ENCODE results near the gene NPY2R. TPM values are rescaled to one million over a fixed set of nuclear protein-coding genes. Genes with fewer than 3 reads are reported as not detected.

The NPY2R gene
- total and polyA plus RNA-seq, 4 donors: 0.04 TPM; not detected in 3

DNA sequence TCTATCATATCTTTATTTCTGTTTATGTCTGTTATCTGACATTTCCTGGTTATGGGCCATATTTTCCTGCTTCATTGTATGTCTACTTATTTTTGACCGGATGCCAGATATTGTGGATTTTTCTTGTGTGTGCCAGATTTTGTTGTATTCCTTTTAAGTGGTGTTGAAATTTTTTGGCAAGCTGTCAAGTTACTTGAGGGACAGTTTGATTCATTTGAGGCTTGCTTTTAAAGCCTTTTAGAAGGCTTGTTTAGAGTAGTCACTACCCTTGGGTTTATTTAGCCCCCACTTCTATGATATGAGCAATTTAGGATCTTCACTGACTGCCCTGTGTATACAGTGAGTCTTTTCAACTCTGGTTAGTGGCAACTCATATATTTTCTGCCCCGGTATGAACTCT lies 29.2 kb upstream of the NPY2R start:
- peaks cover 0 to 2% (median 0%) of the 10 kb centered on the region in 4 donors for H3K27me3 ChIP-seq (ENCODE audit: control insufficient read depth in 4 of 4, insufficient read depth in 4 of 4, low read length in 3 of 4)
- 72% methylated on average over 2 of the region's 2 CpGs for WGBS
- H3K9me3 ChIP-seq (ENCODE audit: control insufficient read depth in 4 of 4, low read length in 3 of 4): no peaks in the 10 kb centered on the region
- no peak for TF ChIP-seq GABPA (IDR thresholded peaks at IDR 0.05 in 1 of 2, conservative IDR thresholded peaks at IDR 0.05 in 1 of 2)
- TF ChIP-seq RXRA (IDR thresholded peaks at IDR 0.05): no peak
- TF ChIP-seq FOXA1 (IDR thresholded peaks at IDR 0.05): no peak
- TF ChIP-seq EGR1 (IDR thresholded peaks at IDR 0.05; ENCODE audit: low read depth in 2 of 2): no peak
- no peak for TF ChIP-seq HNF4G (IDR thresholded peaks at IDR 0.05)
- TF ChIP-seq, protein P1, sequence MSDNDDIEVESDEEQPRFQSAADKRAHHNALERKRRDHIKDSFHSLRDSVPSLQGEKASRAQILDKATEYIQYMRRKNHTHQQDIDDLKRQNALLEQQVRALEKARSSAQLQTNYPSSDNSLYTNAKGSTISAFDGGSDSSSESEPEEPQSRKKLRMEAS (IDR thresholded peaks at IDR 0.05): no peak
- no peaks in the 10 kb centered on the region for H3K36me3 ChIP-seq (ENCODE audit: control insufficient read depth in 4 of 4, insufficient read depth in 3 of 4, low read depth in 1 of 4, low read length in 3 of 4)
- H3K4me1 ChIP-seq (ENCODE audit: control insufficient read depth in 4 of 4, insufficient read depth in 4 of 4, low read length in 3 of 4): no peaks in the 10 kb centered on the region
- H3K4me3 ChIP-seq (ENCODE audit: low read depth in 1 of 3, low read length in 3 of 3): no peak overlapping the region
- H3K9ac ChIP-seq (ENCODE audit: low read depth in 1 of 2, low read length in 2 of 2): no peak overlapping the region
- no peak for DNase-seq (ENCODE audit: low spot score)
- H3K27ac ChIP-seq (ENCODE audit: low read depth in 1 of 2, low read length in 2 of 2): no peak overlapping the region

DNA sequence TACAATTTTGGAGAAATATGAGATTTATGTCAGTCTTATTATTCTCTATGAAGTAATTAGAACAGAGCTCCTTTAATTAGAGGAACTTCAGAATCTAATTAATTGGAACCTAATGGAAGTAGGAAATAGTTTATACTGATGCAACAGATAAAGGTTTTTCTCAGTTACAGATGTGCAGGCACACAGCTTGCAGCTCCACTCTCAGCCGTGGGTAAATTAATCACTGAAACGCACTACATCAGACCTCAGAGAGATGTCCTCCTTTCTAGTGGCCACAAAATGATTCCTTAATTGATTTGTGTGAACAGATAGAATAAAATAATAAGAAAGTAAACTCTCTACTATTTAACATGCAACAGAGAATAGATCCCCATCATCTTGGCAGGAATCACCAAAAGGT lies 21.5 kb upstream of the NPY2R start:
- Histone ChIP-seq H3K27me3 (ENCODE audit: control insufficient read depth in 4 of 4, insufficient read depth in 4 of 4, low read length in 3 of 4) (no peaks in the 10 kb centered on the region), H3K9ac (ENCODE audit: low read depth in 1 of 2, low read length in 2 of 2) (no peak overlapping the region), H3K9me3 (ENCODE audit: control insufficient read depth in 4 of 4, low read length in 3 of 4) (no peaks in the 10 kb centered on the region), H3K36me3 (ENCODE audit: control insufficient read depth in 4 of 4, insufficient read depth in 3 of 4, low read depth in 1 of 4, low read length in 3 of 4) (no peaks in the 10 kb centered on the region), H3K27ac (ENCODE audit: low read depth in 1 of 2, low read length in 2 of 2) (no peak overlapping the region), H3K4me3 (ENCODE audit: low read depth in 1 of 3, low read length in 3 of 3) (no peak overlapping the region), H3K4me1 (ENCODE audit: control insufficient read depth in 4 of 4, insufficient read depth in 4 of 4, low read length in 3 of 4) (no peaks in the 10 kb centered on the region)
- WGBS: 87% methylated on average over 2 of the region's 2 CpGs
- TF ChIP-seq, protein P2, sequence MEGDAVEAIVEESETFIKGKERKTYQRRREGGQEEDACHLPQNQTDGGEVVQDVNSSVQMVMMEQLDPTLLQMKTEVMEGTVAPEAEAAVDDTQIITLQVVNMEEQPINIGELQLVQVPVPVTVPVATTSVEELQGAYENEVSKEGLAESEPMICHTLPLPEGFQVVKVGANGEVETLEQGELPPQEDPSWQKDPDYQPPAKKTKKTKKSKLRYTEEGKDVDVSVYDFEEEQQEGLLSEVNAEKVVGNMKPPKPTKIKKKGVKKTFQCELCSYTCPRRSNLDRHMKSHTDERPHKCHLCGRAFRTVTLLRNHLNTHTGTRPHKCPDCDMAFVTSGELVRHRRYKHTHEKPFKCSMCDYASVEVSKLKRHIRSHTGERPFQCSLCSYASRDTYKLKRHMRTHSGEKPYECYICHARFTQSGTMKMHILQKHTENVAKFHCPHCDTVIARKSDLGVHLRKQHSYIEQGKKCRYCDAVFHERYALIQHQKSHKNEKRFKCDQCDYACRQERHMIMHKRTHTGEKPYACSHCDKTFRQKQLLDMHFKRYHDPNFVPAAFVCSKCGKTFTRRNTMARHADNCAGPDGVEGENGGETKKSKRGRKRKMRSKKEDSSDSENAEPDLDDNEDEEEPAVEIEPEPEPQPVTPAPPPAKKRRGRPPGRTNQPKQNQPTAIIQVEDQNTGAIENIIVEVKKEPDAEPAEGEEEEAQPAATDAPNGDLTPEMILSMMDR (IDR thresholded peaks at IDR 0.05; ENCODE audit: low read depth, low read length, missing input control): no peak
- TF ChIP-seq RXRA (IDR thresholded peaks at IDR 0.05): no peak
- no peak for TF ChIP-seq RAD21 (IDR thresholded peaks at IDR 0.05)
- TF ChIP-seq EGR1 (IDR thresholded peaks at IDR 0.05; ENCODE audit: low read depth in 2 of 2): no peak
- TF ChIP-seq YY1 (IDR thresholded peaks at IDR 0.05): no peak
- TF ChIP-seq, protein P3, sequence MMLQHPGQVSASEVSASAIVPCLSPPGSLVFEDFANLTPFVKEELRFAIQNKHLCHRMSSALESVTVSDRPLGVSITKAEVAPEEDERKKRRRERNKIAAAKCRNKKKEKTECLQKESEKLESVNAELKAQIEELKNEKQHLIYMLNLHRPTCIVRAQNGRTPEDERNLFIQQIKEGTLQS (IDR thresholded peaks at IDR 0.05): no peak
- no peak for TF ChIP-seq TAF1 (conservative IDR thresholded peaks at IDR 0.05)
- no peak for DNase-seq (ENCODE audit: low spot score)

DNA sequence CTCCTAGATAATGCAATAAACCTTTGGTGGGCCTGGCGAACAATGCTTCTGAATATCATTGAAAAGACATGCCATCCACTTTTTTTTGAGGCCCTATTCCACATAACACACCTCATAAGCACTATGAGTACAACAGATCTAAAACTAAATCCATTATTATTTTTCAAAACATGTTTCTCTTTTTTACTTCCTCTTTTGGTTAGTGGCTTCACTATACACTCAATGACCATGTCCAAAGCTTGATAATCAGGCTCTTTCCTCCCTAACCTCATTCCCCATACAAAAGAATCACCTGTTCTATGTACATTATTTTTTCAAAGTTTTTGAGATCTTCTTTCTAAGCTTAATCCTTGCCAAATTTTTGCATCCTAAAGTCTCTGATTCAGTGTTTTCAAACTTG lies 20.4 kb upstream of the NPY2R start:
- TF ChIP-seq YY1 (IDR thresholded peaks at IDR 0.05) (no peak), EGR1 (IDR thresholded peaks at IDR 0.05; ENCODE audit: low read depth in 2 of 2) (no peak), NR2F2 (IDR thresholded peaks at IDR 0.05) (no peak), TAF1 (conservative IDR thresholded peaks at IDR 0.05) (no peak), FOXA1 (IDR thresholded peaks at IDR 0.05) (no peak)
- TF ChIP-seq, protein P4, sequence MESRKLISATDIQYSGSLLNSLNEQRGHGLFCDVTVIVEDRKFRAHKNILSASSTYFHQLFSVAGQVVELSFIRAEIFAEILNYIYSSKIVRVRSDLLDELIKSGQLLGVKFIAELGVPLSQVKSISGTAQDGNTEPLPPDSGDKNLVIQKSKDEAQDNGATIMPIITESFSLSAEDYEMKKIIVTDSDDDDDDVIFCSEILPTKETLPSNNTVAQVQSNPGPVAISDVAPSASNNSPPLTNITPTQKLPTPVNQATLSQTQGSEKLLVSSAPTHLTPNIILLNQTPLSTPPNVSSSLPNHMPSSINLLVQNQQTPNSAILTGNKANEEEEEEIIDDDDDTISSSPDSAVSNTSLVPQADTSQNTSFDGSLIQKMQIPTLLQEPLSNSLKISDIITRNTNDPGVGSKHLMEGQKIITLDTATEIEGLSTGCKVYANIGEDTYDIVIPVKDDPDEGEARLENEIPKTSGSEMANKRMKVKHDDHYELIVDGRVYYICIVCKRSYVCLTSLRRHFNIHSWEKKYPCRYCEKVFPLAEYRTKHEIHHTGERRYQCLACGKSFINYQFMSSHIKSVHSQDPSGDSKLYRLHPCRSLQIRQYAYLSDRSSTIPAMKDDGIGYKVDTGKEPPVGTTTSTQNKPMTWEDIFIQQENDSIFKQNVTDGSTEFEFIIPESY (IDR thresholded peaks at IDR 0.05): no peak
- TF ChIP-seq, protein P5, sequence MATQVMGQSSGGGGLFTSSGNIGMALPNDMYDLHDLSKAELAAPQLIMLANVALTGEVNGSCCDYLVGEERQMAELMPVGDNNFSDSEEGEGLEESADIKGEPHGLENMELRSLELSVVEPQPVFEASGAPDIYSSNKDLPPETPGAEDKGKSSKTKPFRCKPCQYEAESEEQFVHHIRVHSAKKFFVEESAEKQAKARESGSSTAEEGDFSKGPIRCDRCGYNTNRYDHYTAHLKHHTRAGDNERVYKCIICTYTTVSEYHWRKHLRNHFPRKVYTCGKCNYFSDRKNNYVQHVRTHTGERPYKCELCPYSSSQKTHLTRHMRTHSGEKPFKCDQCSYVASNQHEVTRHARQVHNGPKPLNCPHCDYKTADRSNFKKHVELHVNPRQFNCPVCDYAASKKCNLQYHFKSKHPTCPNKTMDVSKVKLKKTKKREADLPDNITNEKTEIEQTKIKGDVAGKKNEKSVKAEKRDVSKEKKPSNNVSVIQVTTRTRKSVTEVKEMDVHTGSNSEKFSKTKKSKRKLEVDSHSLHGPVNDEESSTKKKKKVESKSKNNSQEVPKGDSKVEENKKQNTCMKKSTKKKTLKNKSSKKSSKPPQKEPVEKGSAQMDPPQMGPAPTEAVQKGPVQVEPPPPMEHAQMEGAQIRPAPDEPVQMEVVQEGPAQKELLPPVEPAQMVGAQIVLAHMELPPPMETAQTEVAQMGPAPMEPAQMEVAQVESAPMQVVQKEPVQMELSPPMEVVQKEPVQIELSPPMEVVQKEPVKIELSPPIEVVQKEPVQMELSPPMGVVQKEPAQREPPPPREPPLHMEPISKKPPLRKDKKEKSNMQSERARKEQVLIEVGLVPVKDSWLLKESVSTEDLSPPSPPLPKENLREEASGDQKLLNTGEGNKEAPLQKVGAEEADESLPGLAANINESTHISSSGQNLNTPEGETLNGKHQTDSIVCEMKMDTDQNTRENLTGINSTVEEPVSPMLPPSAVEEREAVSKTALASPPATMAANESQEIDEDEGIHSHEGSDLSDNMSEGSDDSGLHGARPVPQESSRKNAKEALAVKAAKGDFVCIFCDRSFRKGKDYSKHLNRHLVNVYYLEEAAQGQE (IDR thresholded peaks at IDR 0.05): no peak
- H3K9me3 ChIP-seq (ENCODE audit: control insufficient read depth in 4 of 4, low read length in 3 of 4): no peaks in the 10 kb centered on the region
- no peaks in the 10 kb centered on the region for H3K36me3 ChIP-seq (ENCODE audit: control insufficient read depth in 4 of 4, insufficient read depth in 3 of 4, low read depth in 1 of 4, low read length in 3 of 4)
- no peaks in the 10 kb centered on the region for H3K4me1 ChIP-seq (ENCODE audit: control insufficient read depth in 4 of 4, insufficient read depth in 4 of 4, low read length in 3 of 4)
- H3K27me3 ChIP-seq (ENCODE audit: control insufficient read depth in 4 of 4, insufficient read depth in 4 of 4, low read length in 3 of 4): no peaks in the 10 kb centered on the region
- no peak for DNase-seq (ENCODE audit: low spot score)
- H3K9ac ChIP-seq (ENCODE audit: low read depth in 1 of 2, low read length in 2 of 2): no peak overlapping the region
- H3K4me3 ChIP-seq (ENCODE audit: low read depth in 1 of 3, low read length in 3 of 3): no peak overlapping the region
- no peak overlapping the region for H3K27ac ChIP-seq (ENCODE audit: low read depth in 1 of 2, low read length in 2 of 2)
- 34% methylated on average over 1 of the region's 1 CpG for WGBS

Measured in liver (tissue), 9 donors.